Ramos (cell line): ENCODE data around the gene LBR.
"Not testable (repeated sequence)": the region's sequence is repeated elsewhere in the genome, so short reads cannot be mapped to it uniquely, and the experiment has no call there.

Source experiments
- in situ Hi-C: fragments of 300-500 bp; cut with MboI; formaldehyde crosslinking; loops from one replicate; pipeline ENCODE4 v1.14.3; 2022; ENCODE audit warnings: low sequenced_read_pairs; ENCODE audit not compliant: unreplicated experiment

The LBR gene

DNA sequence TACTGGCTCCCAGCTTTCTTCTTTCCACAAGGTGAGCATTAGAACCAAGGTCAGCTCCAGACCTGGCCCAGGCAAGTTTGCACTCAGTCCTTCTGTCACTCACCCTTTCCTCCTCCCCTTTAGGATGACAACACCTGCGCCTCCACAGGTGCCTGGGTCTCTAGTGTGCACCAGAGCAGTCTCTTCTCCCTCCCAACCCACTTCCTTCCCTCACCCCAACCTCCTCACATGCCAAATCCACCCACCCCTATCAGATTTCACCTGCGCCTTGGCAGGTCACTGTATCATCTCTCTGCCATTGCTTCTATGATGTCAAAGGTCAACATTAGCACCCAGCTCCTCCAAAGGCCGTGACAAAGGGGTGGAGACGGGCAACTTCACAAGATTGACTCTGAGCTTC, 38.0 kb downstream of the LBR start:
- in situ Hi-C loops = no loop called here

DNA sequence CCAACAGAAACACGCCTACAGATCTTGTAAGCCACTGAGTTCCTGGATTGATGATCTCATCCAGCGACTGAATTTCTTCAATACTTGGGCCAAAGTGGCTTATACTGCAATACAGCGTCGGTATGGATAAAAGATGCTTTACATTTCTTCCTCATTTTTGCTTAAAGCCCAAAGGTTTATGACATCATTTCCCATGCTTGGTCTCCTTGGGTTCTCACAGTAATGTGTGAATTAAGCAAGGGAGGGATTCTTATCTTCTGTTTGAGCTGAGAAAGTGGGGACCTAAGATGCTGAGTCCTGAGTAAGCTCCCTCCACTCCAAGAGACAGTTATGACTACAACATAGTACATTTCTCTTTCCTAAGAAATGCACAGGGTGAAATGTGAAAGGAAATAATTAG, 39.5 kb downstream of the LBR start:
- in situ Hi-C loops = no loop called here

DNA sequence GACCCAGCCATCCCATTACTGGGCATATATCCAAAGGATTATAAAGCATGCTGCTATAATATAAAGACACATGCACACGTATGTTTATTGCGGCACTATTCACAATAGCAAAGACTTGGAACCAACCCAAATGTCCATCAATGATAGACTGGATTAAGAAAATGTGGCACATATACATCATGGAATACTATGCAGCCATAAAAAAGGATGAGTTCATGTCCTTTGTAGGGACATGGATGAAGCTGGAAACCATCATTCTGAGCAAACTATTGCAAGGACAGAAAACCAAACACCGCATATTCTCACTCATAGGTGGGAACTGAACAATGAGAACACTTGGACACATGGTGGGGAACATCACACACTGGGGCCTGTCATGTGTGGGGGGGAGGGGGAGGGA, 41.0 kb downstream of the LBR start:
- in situ Hi-C loops = not testable (repeated sequence)

DNA sequence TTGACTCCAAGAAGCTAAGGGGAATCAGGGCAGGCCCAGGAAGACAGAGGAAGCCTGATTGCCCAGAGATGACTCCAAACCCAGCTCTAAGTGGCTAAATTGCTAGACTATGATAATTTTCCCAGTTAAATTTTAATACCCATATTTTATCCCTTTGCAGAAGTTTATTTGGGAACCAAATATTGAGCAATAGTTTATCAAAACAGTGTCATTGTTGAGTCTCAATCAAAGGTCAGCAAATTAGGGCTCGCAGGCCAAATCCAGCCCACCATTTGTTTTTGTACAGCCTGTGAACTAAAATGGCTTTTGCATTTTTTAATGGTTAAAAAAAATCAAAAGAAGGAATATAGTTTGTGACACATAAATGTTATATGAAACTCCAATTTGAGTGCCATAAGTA, 47.1 kb downstream of the LBR start:
- in situ Hi-C loops = no loop called here

DNA sequence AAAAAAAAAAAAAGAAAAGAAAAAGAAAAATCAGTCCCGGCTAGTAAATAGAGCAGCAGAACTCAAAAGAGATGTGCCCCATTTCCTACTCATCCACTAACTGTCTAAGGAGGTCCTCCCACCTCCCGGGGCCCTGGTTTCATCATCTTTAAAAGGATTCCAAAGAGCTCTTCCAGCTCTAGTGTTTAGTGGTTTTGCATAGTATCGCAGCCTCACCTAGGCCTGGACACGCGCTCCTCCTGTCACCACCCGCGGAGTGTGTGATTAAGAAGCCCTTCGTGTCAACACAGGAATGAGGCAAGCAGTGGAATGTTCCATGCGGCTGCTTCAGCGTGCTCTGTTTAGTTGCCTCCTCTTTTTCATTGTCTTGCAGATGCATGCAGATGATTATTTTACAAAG, 49.0 kb downstream of the LBR start:
- in situ Hi-C loops = no loop called here

DNA sequence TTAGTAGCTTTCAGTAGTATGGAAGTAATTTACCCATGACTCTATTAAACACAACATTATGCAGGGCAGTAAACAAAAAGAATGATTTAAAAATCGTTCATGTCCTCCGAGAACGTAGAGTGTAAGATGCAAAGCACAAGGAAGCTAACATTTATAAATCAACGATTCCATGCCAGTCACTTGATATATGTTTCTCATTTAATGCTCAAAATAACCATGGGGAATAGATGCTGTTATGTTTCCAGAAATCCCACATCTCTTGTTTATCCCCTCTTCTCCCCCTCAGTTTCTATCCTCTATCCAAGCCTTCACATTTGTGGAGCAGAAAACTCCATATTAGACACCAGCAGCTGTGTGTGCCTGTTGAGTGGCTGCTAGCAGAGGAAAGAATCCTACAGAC, 52.8 kb downstream of the LBR start:
- in situ Hi-C loops = no loop called here

DNA sequence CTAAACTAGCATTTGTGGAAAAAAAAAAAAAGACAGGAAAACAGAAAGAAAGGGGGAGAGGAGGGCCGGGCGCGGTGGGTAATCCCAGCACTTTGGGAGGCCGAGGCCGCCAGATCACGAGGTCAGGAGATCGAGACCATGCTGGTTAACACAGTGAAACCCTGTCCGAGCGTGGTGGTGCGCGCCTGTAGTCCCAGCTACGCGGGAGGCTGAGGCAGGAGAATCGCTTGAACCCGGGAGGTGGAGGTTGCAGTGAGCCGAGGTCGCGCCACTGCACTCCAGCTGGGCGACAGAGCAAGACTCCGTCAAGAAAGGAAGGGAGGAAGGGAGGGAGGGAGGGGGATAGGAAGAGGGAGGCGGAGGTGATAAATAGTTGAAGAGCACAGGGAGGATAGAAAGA, 54.7 kb downstream of the LBR start:
- in situ Hi-C loops = no loop called here

DNA sequence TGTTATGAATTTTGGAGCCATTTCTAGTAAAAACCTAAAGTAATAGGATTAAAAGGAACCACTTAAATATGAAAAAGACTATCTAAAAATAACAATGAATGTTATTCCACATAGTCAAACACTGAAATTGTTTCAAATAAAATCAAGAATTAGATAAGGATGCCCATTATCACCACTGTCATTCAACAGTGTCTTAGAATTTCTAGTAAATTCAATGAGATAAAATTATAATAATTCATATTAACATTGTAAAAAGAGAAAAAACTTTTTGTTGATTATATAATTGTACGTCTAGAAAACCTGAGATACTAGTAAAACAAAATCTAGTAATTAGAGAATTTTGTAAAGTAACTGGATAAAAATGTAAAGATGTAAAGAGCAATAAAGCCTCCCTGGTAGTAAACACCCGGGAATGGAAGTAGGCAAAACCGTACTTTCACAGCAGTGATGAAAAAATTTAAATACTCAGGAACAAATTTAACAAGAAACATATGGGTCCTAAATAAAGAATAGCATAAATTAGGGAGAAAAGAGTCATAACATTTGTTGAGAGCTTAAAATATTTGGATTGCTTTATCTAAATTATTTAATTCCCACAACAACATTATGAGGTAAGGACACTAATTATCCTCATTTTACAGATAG, 56.4 kb downstream of the LBR start:
- in situ Hi-C loops = no loop called here

DNA sequence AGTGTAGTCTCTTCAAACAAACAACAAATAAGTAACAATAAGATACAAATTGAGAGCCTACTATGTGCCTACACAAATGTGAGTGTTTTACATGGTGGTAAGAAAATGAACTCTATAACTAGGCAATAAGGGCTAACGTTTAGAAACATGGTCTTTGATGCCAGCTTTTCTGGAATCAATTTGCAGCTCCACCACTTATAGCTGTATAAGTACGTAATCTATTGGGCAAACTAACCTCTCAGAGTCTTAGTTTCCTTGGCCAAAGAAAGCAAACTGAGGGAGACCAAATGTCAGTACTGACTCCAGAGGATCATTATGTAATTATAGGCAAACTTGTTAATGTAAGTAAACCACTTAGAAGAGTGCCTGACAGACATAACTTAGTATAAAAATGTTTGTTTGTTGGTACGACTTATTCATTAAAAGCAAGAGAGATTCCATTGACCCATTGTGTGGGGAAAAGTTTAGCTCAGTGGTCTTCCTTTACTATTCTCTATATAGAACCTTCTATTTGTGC, 59.7 kb downstream of the LBR start:
- in situ Hi-C loops = no loop called here

DNA sequence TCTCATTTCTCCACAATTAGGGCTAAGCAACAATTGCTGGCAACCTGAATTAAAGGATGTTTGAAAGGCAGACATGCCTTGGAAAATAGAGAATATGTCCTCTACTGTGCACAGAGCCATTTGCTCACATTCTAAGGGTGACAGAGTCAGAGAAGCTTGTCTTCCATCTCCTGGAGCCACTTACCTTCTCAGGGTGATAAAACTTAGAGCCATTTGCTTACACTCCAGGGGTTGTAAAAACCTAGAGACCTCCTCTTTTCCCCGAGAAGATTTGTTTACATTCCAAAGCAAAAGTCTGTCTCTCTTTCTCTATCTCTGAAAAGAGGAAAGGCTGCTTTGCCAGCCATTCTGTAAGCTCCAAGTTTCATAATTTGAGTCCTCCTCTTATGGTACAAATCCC, 61.3 kb downstream of the LBR start:
- in situ Hi-C loops = no loop called here

DNA sequence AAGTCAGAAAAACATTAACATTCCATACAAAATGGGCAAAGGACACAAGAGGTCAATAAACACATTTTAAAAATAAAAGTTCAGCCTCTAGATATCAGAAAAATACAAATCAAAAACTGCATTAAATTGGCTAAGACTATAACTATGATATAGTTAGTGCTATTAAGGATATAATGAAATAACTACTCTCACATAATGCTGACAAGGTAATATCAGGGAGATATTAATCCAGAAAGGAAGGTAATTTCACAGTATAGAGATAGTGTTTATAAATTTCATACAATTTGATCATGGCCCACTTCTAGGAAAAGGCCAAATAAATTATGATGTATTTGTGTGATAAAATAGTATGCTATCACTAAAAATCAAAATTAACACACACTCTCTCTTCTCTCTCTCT, 61.8 kb downstream of the LBR start:
- in situ Hi-C loops = no loop called here

DNA sequence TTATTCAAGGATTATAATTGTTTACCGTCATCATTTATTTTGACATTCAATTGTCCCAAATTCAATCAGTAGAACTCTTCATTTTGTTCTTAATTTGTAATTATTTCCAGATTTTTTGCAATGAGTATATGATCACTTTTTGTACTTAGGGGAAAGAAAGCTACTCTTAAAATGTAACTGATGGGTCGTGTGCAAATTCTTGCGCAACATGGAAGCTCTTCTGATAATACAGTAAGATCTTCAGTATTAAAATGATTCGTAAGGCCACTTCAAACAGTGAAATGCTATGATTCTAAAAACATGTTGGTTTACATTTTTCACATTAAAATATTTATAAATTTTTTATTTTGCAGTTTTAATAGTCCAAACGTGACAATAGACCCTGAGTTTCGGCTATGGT, 63.4 kb downstream of the LBR start:
- in situ Hi-C loops = no loop called here

DNA sequence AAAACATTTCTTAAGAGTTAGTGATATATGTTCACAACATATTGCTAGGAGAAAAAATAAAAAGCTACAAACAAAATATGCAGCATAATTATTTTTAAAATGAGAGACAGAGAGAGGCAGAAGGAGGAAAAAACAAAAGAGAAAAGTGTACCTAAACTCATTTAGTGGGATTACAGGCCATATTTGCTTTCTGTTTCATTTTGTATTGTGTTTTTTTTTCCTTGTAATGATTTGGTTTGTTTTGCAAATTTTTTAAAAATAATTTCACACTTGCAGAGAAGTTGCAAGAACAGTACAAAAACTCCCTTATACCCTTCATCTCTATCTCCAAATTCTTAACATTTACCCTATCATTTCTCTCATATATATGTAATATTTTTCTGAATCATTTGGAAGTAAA, 65.0 kb downstream of the LBR start:
- in situ Hi-C loops = no loop called here

DNA sequence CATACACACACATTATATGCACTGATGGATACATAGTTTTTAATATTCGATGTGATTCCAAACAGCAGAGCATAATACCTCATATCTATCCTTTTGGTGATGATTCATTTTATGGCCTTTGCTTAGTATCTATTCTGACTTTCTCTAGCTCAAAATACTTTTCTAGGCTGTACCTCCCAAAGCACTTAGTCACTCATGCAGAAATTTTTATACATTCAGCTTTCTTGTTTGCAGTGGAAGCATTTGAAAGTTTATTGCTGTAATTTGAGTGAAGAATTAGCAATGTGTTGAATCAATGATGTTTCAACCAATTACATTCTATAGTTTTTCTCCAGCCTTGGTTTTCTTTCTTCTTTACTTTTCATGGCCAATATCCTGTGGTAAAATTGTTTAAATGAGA, 66.7 kb downstream of the LBR start:
- in situ Hi-C loops = no loop called here

DNA sequence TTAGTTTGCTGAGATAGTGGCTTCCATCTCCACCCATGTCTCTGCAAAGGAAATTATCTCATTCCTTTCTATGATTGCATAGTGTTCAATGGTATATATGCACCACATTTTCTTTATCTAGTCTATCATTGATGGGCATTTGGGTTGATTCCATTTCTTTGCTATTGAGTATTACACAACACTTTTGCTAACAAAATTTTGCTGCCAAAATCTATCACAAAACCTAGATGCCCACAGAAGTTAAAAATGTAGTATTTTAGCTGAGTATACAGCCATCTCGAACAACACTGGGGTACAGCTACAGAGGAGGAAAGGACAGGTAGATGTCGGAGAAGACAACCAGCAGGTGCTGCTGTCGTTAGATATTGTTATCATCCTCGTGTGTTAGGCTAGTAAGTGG, 67.7 kb downstream of the LBR start:
- in situ Hi-C loops = no loop called here

DNA sequence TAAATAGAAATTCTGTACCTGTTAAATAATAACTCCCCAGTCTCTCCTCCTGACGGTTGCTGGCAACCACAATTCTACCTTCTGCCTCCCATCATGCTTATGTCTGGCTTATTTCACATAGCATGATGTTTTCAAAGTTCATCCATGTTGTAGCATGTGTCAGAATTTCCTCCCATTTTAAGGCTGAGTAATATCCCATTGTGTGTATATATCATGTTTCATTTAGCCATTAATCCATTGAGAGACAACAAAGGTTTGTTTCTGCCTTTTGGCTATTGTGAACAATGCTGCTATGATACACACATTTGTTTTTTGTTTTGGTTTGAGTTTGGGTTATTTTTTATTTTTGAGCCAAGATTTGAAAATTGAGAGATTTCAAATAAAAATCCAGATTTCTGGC, 72.0 kb downstream of the LBR start:
- in situ Hi-C loops = no loop called here

DNA sequence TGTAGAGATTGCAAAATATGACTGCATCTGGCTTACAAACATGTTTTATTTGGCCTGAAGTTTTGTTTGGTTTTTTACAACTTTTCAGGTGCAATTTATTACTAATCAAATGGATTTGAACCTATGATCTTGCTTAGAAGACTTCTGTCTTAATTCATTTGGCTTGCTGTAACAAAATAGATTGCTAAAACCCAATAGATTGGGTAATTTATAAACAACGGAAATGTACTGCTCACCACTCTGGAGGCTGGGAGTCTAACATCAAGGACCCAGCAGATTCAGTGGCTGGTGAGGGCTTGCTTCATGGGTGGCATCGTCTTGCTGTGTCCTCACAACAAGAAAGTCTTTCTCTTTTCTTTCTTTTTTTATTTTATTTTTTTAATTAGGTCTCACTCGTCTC, 72.9 kb downstream of the LBR start:
- in situ Hi-C loops = no loop called here
